ENCODE data around the gene CELSR2. TPM values are rescaled to one million over a fixed set of nuclear protein-coding genes. Genes with fewer than 3 reads are reported as not detected.

Gene CELSR2
- total RNA-seq, 4 donors from 2014 or later, result 0.26 to 9.6 (median 5.4) TPM

- no peak overlapping the region for H3K27ac ChIP-seq
- no peak overlapping the region for H3K4me3 ChIP-seq
- no peaks in the 10 kb centered on the region for H3K36me3 ChIP-seq
- H3K4me1 ChIP-seq, result no peaks in the 10 kb centered on the region
- intact Hi-C loops (cut with DNase I; ENCODE audit: low total_unique reads), result no loop called here
- DNase-seq, result no peak
- TF ChIP-seq POLR2A (IDR thresholded peaks at IDR 0.05) (no peak), CTCF (IDR thresholded peaks at IDR 0.05) (no peak)
- H3K27me3 ChIP-seq, result no peaks in the 10 kb centered on the region
- H3K9me3 ChIP-seq, result no peaks in the 10 kb centered on the region
Observed at GRCh38 chr1:109315288-109315687, 65.9 kb downstream of the CELSR2 start.

GRCh38 chr1:109316506-109316905 lies 67.2 kb downstream of the CELSR2 start:
- Histone ChIP-seq H3K4me3 (no peak overlapping the region), H3K36me3 (no peaks in the 10 kb centered on the region), H3K4me1 (no peaks in the 10 kb centered on the region), H3K9me3 (no peaks in the 10 kb centered on the region), H3K27me3 (no peaks in the 10 kb centered on the region), H3K27ac (no peak overlapping the region)
- DNase-seq, result no peak
- intact Hi-C loops (cut with DNase I; ENCODE audit: low total_unique reads), result no loop called here
- TF ChIP-seq POLR2A (IDR thresholded peaks at IDR 0.05) (no peak), CTCF (IDR thresholded peaks at IDR 0.05) (no peak)

- intact Hi-C loops (cut with DNase I; ENCODE audit: low total_unique reads), result no loop called here
- H3K36me3 ChIP-seq, result no peaks in the 10 kb centered on the region
Observed at GRCh38 chr1:109319114-109319513, 69.8 kb downstream of the CELSR2 start.

GRCh38 chr1:109322974-109323373 lies 73.6 kb downstream of the CELSR2 start:
- DNase-seq, result no peak
- TF ChIP-seq CTCF (IDR thresholded peaks at IDR 0.05), result no peak
- no peak for TF ChIP-seq POLR2A (IDR thresholded peaks at IDR 0.05)
- H3K27me3 ChIP-seq, result no peaks in the 10 kb centered on the region
- no peaks in the 10 kb centered on the region for H3K36me3 ChIP-seq
- no peak overlapping the region for H3K27ac ChIP-seq
- no peak overlapping the region for H3K4me3 ChIP-seq
- H3K9me3 ChIP-seq, result no peaks in the 10 kb centered on the region
- H3K4me1 ChIP-seq, result no peaks in the 10 kb centered on the region
- intact Hi-C loops (cut with DNase I; ENCODE audit: low total_unique reads), result no loop called here

More at GRCh38 chr1:109319114-109319513, 69.8 kb downstream of the CELSR2 start:
- Histone ChIP-seq H3K27ac (no peak overlapping the region), H3K9me3 (no peaks in the 10 kb centered on the region), H3K27me3 (no peaks in the 10 kb centered on the region), H3K4me3 (no peak overlapping the region), H3K4me1 (no peaks in the 10 kb centered on the region)
- TF ChIP-seq CTCF (IDR thresholded peaks at IDR 0.05) (no peak), POLR2A (IDR thresholded peaks at IDR 0.05) (no peak)
- DNase-seq, result no peak

Other genes with a start within 250 kb of the CELSR2 start
- gene WDR47, start 207.4 kb upstream of the CELSR2 start, total RNA-seq, result 10 to 100 TPM; 10.5 to 54.7 (median 27.2) TPM
- 10 to 100 TPM in 3 of 4 donors, 1 to 10 TPM in 1; 2.0 to 56.3 (median 25.7) TPM for gene TAF13, start 173.5 kb upstream of the CELSR2 start, total RNA-seq
- gene TMEM167B, start 158.8 kb upstream of the CELSR2 start, total RNA-seq, result 10 to 100 TPM; 10.2 to 56.2 (median 36.4) TPM
- 10 to 100 TPM in 1 of 4 donors, 1 to 10 TPM in 2, under 1 TPM in 1; 0.29 to 51.2 (median 2.8) TPM for gene ELAPOR1, start 135.4 kb upstream of the CELSR2 start, total RNA-seq
- 100 to 1,000 TPM in 3 of 4 donors, 10 to 100 TPM in 1; 98.1 to 138 (median 112) TPM for gene SARS1, start 35.6 kb upstream of the CELSR2 start, total RNA-seq
- 10 to 100 TPM in 1 of 4 donors, 1 to 10 TPM in 3; 3.8 to 11.4 (median 7.5) TPM for gene PSRC1, start 33.6 kb downstream of the CELSR2 start, total RNA-seq
- under 1 TPM in 1 of 4 donors, not detected in 3; 0.76 TPM for gene MYBPHL, start 57.5 kb downstream of the CELSR2 start, total RNA-seq
- gene SORT1, start 148.4 kb downstream of the CELSR2 start, total RNA-seq, result 10 to 100 TPM; 20.2 to 43.4 (median 27.9) TPM
- gene PSMA5, start 176.9 kb downstream of the CELSR2 start, total RNA-seq, result 10 to 100 TPM; 12.6 to 65.8 (median 40.7) TPM
- gene SYPL2, start 217.0 kb downstream of the CELSR2 start, total RNA-seq, result 1 to 10 TPM in 3 of 4 donors, under 1 TPM in 1; 0.48 to 5.9 (median 2.3) TPM
- 1 to 10 TPM; 4.1 to 6.7 (median 4.7) TPM for gene ATXN7L2, start 234.4 kb downstream of the CELSR2 start, total RNA-seq
- gene CYB561D1, start 244.6 kb downstream of the CELSR2 start, total RNA-seq, result 10 to 100 TPM in 1 of 4 donors, 1 to 10 TPM in 3; 1.8 to 11.0 (median 8.4) TPM

Data from uterus (tissue), 4 donors.